GM23248 (cell line): ENCODE measurements around the gene ZNF761.

Experiments used
- EZH2 ChIP-seq: fragments of 200-600 bp; sonication (generic); IDR thresholded peaks from 2 replicates; pipeline ENCODE4 v1.6.1; 2018; ENCODE audit warnings: antibody characterized with exemption, mild to moderate bottlenecking; ENCODE audit not compliant: insufficient read depth, poor library complexity, severe bottlenecking
- EZH2phosphoT487 ChIP-seq: fragments of 200-600 bp; sonication (generic); IDR thresholded peaks from 2 replicates; pipeline ENCODE4 v1.6.1; 2018; ENCODE audit warnings: antibody characterized with exemption, moderate library complexity, mild to moderate bottlenecking, low read depth; ENCODE audit not compliant: insufficient read depth

DNA sequence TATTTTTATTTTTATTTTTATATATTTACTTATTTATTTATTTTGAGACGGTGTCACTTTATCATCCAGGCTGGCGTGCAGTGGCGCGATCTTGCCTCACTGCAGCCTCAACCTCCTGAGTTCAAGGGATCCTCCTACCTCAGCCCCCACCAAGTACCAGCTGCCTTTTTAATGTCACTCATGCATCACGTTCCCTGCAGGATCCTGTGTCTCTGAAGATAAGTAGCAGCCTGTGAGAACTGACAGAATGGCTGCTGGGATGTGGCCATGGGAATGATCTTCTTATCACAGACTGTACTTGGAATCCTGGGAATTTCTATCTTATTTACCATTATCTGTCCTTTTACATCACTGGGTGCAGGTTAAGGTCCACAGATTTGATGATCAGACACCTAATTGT lies 9.2 kb upstream of the ZNF761 start:
- TF ChIP-seq EZH2phosphoT487, result no peak
- no peak for TF ChIP-seq EZH2
